ENCODE results near the gene UNC5A. TPM values are rescaled to one million over a fixed set of nuclear protein-coding genes. Genes with fewer than 3 reads are reported as not detected.

The UNC5A gene
- total and polyA plus RNA-seq, 5 experiments from 2014 or later: not detected

DNA sequence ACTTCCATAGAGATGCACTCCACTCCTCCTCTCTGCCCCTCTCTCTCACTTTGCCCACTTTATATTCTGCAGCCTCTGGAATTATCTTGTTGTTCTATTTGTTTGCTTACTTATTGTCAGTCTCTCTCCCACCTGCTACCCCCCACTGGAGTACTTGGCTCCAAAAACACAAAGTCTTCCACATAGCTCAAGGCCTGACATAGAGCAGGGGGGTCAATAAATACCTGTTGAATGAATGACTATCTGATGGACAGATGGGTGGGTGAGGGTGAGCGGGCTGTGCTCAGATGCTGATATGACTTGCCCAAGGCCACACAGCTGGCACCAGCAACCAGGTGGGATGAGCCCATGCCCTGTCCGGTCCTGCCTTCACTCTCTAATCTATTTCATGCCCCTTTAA is 13.4 kb upstream of the UNC5A start:
- POLR2A ChIA-PET: no interaction called here
- Mint-ChIP-seq H3K27ac (no peak overlapping the region), H3K9me3 (peaks cover 0 to 5% (median 0%) of the 10 kb centered on the region in 9 donors), H3K36me3 (no peaks in the 10 kb centered on the region), H3K4me3 (no peak overlapping the region), H3K27me3 (peaks cover 21 to 56% (median 42%) of the 10 kb centered on the region in 5 donors), H3K4me1 (no peaks in the 10 kb centered on the region)
- no peak for DNase-seq
- no peak for ATAC-seq

DNA sequence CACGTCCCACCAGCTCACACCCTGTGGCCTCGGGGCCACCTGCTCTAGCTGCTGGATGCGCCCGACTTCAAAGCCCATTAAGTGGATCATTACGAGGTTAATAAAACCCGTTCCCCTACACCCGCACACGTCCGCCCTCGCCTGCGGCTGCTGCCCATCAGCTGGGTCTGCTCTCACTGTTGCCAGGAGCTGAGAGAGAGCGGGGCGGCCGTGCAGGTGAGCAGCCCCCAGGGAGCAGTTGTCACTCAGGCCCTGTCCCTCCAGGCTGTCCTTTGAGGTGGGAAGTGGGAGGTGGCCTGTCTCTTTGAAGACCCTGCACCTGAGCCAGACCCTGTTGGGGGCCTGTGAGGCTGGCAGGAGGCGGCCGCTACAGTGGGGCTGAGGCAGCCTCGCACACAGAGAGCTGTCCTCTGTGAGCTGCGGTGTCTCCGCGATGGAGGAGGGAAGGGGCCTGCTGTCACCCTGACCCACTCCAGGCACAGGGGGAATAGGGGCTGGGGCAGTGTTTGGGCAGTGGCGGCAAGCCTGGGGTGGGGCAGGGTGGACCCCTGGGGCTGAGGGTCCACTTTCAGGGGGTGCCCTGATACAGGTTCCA is 12.8 kb upstream of the UNC5A start:
- peaks cover 21 to 55% (median 42%) of the 10 kb centered on the region in 5 donors for H3K27me3 Mint-ChIP-seq
- no peak overlapping the region for H3K4me3 Mint-ChIP-seq
- H3K4me1 Mint-ChIP-seq: no peaks in the 10 kb centered on the region
- no peaks in the 10 kb centered on the region for H3K36me3 Mint-ChIP-seq
- DNase-seq (no peak), ATAC-seq (no peak)
- H3K27ac Mint-ChIP-seq: no peak overlapping the region
- POLR2A ChIA-PET: no interaction called here
- peaks cover 0 to 5% (median 0%) of the 10 kb centered on the region in 9 donors for H3K9me3 Mint-ChIP-seq

DNA sequence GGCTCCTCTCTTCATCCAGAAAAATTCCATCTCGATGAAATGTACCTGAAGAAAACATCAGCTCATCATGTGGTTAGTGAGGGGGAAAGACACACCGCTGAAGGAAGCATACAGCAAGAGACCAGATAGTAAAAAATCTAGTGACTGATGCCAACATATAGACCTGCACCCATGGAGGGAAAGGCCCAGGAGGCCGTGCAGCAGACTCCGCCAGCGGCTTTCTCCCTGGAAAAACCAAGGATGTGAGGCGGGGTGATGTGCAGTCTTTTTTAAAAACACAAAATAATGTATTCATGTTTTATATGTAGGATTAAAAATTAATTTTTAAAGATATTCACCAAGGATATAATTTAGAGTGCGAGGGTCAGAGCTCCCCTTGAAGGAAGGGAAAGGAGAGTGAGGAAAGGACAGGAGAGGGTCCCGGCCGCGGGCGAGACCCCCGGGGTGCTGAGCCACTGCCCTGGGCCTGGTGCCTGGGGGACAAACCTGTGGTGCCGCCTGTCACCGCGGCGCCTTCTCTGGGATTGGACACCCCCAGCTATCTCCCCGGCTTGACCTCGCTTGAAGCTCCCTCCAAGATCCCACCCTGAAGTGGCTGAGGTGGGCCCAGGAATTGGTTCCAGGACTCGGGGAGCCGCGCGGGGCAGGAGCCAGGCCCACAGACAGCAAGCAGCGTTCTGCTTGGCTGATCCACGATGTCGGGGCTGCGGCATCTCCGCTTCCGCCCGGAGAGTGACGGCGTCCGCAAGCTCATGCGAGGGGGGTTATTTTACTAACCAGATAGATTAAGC is 12.1 kb upstream of the UNC5A start:
- Mint-ChIP-seq H3K9me3 (peaks cover 0 to 5% (median 0%) of the 10 kb centered on the region in 9 donors), H3K27ac (no peak overlapping the region), H3K36me3 (no peaks in the 10 kb centered on the region), H3K4me1 (no peaks in the 10 kb centered on the region), H3K27me3 (peaks cover 21 to 57% (median 37%) of the 10 kb centered on the region in 5 donors), H3K4me3 (no peak overlapping the region)
- no peak for ATAC-seq
- no peak for DNase-seq
- POLR2A ChIA-PET: no interaction called here

DNA sequence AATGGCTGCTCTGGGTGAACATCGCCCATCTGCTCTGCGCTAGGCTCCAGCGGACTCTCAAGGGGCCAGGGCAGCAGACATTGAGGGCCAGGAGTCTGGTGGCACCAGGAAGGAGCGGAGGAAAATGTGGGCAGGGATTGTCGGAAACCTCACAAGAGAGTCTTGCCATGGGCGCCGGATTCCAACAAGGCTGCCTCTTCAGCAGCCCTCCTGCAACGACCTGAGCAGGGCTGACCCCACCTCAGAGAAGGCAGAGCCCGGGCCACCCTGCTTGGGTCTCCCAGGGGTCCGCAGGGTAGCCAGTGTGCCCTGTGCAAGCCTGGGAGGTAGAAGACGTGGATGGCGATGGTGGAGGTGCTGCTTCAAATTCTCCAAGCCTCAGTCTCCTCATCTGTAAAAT is 11.4 kb upstream of the UNC5A start:
- Mint-ChIP-seq H3K27me3 (peaks cover 21 to 56% (median 33%) of the 10 kb centered on the region in 5 donors), H3K9me3 (peaks cover 0 to 5% (median 0%) of the 10 kb centered on the region in 9 donors), H3K4me1 (no peaks in the 10 kb centered on the region), H3K36me3 (no peaks in the 10 kb centered on the region), H3K4me3 (no peak overlapping the region), H3K27ac (no peak overlapping the region)
- ATAC-seq: no peak
- no peak for DNase-seq
- POLR2A ChIA-PET: no interaction called here

DNA sequence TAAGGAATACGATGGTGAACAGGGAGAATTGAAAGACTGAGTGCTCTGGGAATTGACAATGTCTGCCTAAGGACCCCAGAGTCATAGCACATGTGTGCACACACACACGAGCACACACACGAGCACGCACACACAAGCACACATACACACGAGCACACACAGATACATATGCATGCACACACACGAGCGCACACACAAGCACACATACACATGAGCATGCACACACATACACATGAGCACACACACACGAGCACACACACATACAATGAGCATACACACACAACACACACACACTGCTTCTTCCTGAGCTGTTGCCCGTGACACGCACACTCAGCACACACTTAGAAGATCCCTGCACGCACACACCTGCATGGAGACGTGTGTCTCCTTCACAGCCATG is 10.9 kb upstream of the UNC5A start:
- peaks cover 25 to 56% (median 33%) of the 10 kb centered on the region in 5 donors for H3K27me3 Mint-ChIP-seq
- no peak overlapping the region for H3K27ac Mint-ChIP-seq
- peaks cover 0 to 5% (median 0%) of the 10 kb centered on the region in 9 donors for H3K9me3 Mint-ChIP-seq
- DNase-seq (no peak), ATAC-seq (no peak)
- no peaks in the 10 kb centered on the region for H3K4me1 Mint-ChIP-seq
- no peak overlapping the region for H3K4me3 Mint-ChIP-seq
- H3K36me3 Mint-ChIP-seq: no peaks in the 10 kb centered on the region
- POLR2A ChIA-PET: no interaction called here

DNA sequence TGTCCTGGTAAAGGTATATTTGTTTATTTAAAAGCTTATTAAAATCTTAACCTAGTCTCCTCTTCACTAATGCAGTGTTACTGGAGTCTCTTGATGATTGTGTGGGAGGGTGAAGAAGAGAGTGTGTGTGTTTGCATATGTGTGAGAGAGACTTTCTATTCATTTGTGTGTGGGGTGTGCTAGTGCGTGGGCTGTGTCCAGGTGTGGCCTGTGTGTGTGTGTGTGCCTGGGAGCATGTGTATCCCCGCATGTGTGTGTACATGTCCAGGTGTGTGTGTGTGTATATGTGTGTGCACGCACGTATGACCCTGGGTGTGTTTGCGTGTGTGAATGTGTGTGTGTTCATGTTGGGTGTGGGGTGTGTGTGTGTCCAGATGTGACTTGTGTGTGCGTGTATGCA is 10.3 kb upstream of the UNC5A start:
- no peaks in the 10 kb centered on the region for H3K36me3 Mint-ChIP-seq
- H3K27ac Mint-ChIP-seq: no peak overlapping the region
- POLR2A ChIA-PET: no interaction called here
- H3K4me3 Mint-ChIP-seq: no peak overlapping the region
- no peak for ATAC-seq
- peaks cover 0 to 3% (median 0%) of the 10 kb centered on the region in 9 donors for H3K9me3 Mint-ChIP-seq
- no peak for DNase-seq
- H3K27me3 Mint-ChIP-seq: peaks cover 23 to 55% (median 33%) of the 10 kb centered on the region in 5 donors
- no peaks in the 10 kb centered on the region for H3K4me1 Mint-ChIP-seq

DNA sequence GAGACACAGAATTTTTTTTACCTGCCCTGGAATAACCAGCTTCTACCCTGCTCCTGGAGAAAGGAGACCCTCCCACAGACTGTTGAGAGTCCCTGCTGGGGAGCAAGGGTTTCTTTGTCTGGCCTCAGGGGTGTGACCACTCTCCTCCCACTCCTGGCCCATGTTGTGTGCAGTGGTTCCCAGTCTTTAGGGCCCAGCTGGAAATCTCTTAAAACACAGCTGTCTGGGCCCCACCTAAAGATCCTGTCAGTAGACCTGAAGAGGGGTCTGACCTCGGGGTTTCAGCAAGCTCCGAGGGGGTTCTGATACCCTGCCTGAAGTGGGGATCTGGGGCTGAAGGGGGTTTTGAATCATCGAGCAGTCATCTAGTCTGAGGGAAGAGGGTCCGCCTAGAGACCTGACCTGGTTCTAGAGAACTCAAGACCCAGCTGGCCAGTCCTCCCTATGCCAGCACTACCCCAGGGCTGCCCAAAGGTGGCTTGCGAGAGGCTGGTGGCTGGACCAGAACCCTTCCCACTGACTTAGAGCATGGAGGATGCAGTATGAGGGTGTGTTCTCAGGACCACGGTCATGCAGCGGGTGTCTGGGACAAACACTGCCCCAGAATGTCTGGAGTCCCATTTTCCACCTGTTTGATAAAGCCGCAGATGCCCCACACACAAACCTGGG is 8.1 kb upstream of the UNC5A start:
- DNase-seq: no peak
- Mint-ChIP-seq H3K4me3 (no peak overlapping the region), H3K27me3 (peaks cover 20 to 48% (median 29%) of the 10 kb centered on the region in 5 donors), H3K9me3 (no peaks in the 10 kb centered on the region), H3K36me3 (no peaks in the 10 kb centered on the region), H3K27ac (no peak overlapping the region), H3K4me1 (no peaks in the 10 kb centered on the region)
- POLR2A ChIA-PET: no interaction called here
- no peak for ATAC-seq

DNA sequence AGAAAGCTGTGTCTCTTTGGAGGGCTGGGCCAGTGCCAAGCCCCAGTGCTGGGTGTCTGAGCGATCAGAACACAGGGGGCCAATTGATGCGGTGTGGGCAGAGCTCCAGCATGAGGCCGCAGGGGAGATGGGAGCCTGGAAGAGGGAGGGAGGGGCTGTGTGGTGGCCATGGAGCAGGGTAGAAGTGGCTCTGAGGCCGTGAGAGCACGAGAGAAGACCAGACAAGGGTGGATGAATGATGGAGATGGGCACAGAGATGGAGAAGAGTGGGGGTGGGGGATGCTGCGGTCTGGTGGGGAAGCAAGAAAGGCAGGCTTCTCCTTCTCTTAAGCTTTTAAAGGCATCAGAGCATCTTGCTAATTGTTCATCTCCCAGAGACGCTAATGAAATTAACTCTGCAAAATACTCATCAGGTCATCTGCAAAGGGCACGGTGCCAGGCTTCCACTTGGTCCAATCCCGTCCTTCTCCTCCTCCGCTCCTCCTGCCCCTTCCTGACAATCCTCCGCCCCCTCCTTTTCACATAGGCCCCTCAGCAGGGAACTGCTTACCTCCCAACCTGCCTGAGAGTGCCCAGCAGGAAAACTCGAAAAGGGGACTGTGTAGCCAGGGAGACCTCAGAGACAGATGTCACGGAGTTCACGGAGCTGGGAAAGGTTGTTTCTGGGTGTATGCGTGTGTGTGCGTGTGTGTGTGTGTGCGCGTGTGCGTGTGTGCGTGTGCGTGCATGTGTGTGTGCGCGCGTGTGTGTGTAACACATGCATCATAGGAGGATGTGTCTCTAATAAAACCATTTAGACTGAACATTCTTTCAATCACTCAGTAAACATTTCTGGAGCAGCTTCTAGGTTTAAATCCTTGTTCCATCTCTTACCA is 7.1 kb upstream of the UNC5A start:
- H3K4me3 Mint-ChIP-seq: no peak overlapping the region
- no peak for ATAC-seq
- POLR2A ChIA-PET: no interaction called here
- H3K27me3 Mint-ChIP-seq: peaks cover 25 to 54% (median 35%) of the 10 kb centered on the region in 5 donors
- no peak overlapping the region for H3K27ac Mint-ChIP-seq
- no peaks in the 10 kb centered on the region for H3K9me3 Mint-ChIP-seq
- no peaks in the 10 kb centered on the region for H3K36me3 Mint-ChIP-seq
- no peaks in the 10 kb centered on the region for H3K4me1 Mint-ChIP-seq
- no peak for DNase-seq

DNA sequence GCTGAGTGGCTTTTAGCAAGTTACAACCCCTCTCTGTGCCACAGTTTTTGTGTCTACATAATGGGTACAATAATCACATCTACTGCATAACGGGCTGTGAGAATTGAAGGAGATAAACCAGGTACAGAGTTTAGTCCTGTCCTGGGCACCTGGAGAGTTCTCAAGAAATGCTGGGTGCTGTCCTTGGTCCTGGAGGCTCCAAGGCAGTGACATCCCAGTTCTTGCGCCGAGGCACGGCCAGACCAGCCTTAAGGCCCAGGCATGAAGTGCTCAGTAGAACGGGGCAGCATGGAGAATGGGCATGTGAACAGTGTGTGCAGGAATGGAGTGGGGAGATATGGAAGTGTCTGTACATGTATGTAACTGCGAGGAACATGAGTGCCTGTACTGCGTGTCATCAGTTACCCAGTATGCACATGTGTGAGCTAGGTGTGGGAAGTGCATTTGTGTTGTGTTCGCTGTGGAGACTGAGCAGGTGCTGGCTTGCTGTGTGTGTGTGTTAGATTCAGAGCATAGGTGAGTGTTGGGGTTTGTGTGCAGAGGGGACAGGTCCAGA is 6.3 kb upstream of the UNC5A start:
- DNase-seq: no peak
- Mint-ChIP-seq H3K4me3 (no peak overlapping the region), H3K27me3 (peaks cover 30 to 60% (median 41%) of the 10 kb centered on the region in 5 donors), H3K9me3 (no peaks in the 10 kb centered on the region), H3K4me1 (peaks cover under 1 to 1% (median under 1%) of the 10 kb centered on the region in 4 donors), H3K36me3 (no peaks in the 10 kb centered on the region), H3K27ac (no peak overlapping the region)
- POLR2A ChIA-PET: no interaction called here
- no peak for ATAC-seq

DNA sequence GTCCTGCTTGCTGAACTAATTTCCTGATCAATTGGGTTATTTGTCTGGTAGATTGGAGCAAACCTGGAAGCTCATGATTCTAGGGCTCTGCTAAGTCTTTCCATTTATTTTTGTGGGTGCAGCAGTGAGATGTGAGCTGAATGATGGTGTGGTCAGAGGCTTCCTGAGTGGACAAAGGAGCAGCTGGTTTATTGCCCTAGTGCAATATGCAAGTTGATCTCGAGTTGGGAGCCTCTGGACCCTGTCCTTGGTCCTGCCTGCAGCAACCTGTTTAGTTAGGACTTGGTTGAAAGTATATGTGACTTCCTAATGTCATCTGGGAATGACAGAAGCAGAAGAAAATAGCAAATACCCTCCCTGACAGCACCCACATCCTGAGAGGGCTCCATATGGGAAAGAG is 4.2 kb upstream of the UNC5A start:
- DNase-seq: no peak
- POLR2A ChIA-PET: no interaction called here
- H3K27ac Mint-ChIP-seq: no peak overlapping the region
- peaks cover 8 to 10% (median 9%) of the 10 kb centered on the region in 4 donors for H3K4me1 Mint-ChIP-seq
- ATAC-seq: no peak
- H3K27me3 Mint-ChIP-seq: peaks cover 36 to 73% (median 48%) of the 10 kb centered on the region in 5 donors
- no peaks in the 10 kb centered on the region for H3K9me3 Mint-ChIP-seq
- peaks cover 0 to under 1% (median 0%) of the 10 kb centered on the region in 3 donors for H3K36me3 Mint-ChIP-seq
- no peak overlapping the region for H3K4me3 Mint-ChIP-seq

DNA sequence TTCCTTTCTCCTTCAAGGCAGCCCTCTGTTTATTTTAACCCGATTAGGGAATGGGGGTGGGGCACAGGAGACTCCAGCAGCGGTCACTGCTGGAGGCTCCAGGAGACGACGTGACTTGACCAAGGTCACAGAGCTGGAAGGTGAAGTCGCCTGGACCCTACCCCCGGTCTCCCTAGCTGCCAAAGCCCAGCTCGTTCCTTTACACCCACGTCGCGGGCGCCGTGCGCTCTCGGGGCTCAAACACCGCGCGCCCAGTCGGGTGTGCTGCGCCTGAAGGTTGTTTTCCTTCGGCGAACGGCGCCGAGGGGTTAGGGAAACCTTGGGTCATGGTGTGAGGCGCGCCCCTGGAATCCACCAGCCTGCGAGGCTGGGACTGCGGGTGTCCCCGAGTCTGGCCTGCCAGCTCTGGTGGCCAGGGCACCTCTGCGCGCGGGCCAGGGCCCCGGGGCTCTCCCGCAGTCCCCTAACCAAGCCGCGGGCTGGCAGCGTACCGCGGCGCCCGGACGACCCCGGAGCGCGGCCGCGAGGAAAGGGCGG is 747 bp upstream of the UNC5A start:
- H3K9me3 Mint-ChIP-seq: no peaks in the 10 kb centered on the region
- POLR2A ChIA-PET: no interaction called here
- peaks cover 44 to 90% (median 72%) of the 10 kb centered on the region in 5 donors for H3K27me3 Mint-ChIP-seq
- DNase-seq (no peak), ATAC-seq (peak in 1 of 2 donors; percentile 22)
- peak overlapping the region in 1 of 10 donors; percentile 60 for H3K27ac Mint-ChIP-seq
- H3K4me3 Mint-ChIP-seq: peak overlapping the region; percentile 61 to 90 (median 78)
- H3K4me1 Mint-ChIP-seq: peaks cover 13 to 22% (median 17%) of the 10 kb centered on the region in 4 donors
- H3K36me3 Mint-ChIP-seq: peaks cover 0 to 2% (median 0%) of the 10 kb centered on the region in 3 donors

All from naive thymus-derived CD8-positive, alpha-beta T cell (primary cell).